ENCODE data around the gene LOC101059915.
"Not testable (repeated sequence)": the region's sequence is repeated elsewhere in the genome, so short reads cannot be mapped to it uniquely, and the experiment has no call there.

Gene LOC101059915

DNA sequence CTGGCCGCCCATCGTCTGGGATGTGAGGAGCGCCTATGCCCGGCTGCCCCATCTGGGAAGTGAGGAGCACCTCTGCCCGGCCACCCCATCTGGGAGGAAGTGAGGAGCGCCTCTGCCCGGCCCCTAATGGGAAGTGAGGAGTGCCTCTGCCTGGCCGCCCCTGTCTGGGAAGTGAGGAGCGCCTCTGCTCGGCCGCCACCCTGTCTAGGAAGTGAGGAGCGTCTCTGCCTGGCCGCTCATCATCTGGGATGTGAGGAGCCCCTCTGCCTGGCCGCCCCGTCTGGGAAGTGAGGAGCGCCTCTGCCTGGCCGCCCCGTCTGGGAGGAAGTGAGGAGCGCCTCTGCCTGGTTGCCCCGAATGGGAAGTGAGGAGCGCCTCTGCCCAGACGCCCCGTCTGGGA lies 8.3 kb downstream of the LOC101059915 start:
- DNase-seq (ENCODE audit: low read depth), result not testable (repeated sequence)

DNA sequence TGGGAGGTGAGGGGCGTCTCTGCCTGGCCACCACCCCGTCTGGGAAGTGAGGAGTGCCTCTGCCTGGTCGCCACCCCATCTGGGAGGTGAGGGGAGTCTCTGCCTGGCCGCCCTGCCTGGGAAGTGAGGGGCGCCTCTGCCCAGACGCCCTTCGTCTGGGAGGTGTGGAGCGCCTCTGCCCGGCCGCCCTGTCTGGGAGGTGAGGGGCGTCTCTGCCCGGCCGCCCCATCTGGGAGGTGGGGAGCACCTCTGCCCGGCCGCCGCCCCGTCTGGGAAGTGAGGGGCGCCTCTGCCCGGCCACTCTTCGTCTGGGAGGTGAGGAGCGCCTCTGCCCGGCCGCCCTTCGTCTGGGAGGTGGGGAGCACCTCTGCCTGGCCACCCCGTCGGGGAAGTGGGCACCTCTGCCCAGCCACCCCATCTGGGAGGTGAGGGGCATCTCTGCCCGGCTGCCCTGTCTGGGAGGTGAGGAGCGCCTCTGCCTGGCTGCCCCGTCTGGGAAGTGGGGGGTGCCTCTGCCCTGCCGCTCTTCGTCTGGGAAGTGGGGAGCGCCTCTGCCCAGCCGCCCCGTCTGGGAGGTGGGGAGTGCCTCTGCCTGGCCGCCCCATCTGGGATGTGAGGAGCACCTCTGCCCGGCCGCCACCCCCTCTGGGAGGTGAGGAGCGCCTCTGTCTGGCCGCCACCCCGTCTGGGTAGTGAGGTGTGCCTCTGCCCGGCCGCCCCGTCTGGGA lies 8.9 kb downstream of the LOC101059915 start:
- not testable (repeated sequence) for DNase-seq (ENCODE audit: low read depth)

DNA sequence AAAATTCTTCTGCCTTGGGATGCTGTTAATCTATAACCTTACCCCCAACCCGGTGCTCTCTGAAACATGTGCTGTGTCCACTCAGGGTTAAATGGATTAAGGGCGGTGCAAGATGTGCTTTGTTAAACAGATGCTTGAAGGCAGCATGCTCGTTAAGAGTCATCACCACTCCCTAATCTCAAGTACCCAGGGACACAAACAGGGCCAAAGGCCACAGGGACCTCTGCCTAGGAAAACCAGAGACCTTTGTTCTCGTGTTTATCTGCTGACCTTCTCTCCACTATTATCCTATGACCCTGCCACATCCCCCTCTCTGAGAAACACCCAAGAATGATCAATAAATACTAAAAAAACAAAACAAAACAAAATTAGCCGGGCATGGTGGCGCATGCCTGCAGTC lies 9.8 kb downstream of the LOC101059915 start:
- DNase-seq (ENCODE audit: low read depth), result not testable (repeated sequence)

DNA sequence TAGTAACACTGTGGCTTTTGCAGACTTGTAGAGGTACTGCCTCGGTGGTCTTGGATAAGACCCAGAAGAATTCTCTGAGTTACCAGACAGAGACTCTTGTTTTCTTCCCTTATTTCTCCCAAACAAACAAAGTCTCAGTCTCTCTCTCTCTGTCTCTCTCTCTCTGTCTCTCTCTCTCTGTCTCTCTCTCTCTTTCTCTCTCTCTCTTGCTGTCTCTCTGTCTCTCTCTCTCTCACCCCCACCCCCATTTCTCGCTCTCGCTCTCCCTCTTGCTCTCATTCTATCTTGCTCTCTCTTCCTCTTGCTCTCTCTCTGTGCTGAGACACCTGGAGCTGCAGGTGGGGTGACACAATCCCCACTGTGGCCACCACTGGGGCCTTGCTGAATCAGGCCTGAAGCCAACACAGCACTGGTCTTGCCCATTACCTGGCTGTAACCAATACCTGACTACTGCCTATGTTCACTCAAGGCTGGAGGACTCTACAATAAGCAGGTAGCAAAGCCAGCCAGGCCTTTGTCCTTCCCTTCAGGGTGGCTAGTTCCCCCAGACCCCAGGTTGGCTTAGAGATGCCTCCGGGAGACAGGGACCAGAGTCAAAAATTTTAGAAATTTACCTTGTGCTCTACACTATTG lies 12.3 kb downstream of the LOC101059915 start:
- no peak for DNase-seq (ENCODE audit: low read depth)

DNA sequence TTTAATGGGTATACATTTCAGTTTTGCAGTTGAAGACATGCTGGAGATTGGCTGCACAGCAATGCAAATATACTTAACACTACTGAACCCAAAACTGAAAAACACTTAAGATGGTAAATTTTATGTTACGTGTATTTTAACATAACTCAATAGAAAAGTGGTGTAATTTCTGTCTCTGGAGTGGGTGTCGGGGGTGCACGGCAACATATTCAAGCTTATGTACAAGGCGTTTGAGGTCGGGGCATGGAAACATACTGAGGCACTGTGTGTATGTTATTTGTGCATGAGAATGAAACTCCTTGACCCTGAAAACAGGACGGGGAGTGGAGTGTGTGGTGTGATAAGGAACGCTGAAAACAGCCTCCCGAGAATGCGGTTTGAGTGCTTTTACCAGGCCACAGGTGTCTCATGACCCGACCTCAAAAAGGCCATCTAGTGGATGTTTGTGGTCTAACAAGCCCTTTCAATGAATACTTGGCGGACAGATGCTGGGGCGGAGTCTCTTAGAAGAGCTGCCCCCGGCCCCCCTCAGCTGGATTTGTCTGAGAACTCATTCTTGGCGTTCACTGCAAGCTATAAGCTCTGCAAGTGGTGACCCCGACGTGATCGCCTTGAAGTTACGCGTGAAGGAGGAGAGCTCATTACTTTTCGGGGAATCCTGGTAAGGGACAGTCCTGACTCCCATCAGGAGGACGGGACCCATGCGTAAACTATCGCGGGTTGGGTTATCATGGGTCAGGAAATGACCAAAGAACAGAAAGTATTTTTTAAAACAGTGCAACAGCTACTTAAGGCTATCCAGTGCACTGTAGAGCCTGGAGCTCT lies 29.5 kb downstream of the LOC101059915 start:
- not testable (repeated sequence) for DNase-seq (ENCODE audit: low read depth)

DNA sequence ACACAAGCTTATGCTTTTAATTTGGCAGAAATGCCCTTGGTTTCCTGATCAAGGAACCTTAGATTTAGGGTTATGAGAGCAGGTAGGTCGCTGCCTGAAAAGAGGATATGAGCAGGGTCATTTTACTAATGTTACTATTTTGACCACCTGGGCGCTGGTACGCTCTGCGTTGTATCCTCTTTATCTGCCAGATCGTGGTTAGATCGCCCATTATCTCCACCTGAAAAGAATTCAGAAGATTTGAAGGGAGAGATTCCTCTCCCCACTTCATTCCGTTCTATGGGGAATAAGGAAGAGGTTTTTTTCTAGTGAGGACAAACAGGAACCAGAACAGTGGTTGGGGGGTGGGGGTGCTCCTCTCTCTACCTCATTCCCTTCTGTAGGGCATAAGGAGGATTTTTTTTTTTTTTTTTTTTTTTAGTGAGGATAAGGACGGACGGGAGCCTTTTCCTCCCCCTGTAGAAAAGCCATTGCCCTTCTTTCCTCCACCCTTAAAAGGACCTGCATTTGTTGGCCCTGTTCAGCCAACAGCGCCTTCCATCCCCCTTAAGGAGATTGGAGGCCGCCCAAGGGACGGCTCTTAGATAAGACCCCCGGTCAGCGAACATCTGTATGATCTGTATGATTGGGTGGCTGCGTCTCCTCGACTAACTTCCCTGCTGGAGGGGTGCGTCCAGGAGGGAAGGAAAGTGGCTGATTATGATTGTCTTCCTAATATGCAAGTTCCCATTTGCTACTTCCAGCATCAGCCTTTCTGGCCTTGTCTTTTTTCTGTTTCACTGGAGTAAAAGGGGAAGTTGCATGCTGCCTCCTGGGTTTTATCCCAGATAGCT lies 30.3 kb downstream of the LOC101059915 start:
- not testable (repeated sequence) for DNase-seq (ENCODE audit: low read depth)

DNA sequence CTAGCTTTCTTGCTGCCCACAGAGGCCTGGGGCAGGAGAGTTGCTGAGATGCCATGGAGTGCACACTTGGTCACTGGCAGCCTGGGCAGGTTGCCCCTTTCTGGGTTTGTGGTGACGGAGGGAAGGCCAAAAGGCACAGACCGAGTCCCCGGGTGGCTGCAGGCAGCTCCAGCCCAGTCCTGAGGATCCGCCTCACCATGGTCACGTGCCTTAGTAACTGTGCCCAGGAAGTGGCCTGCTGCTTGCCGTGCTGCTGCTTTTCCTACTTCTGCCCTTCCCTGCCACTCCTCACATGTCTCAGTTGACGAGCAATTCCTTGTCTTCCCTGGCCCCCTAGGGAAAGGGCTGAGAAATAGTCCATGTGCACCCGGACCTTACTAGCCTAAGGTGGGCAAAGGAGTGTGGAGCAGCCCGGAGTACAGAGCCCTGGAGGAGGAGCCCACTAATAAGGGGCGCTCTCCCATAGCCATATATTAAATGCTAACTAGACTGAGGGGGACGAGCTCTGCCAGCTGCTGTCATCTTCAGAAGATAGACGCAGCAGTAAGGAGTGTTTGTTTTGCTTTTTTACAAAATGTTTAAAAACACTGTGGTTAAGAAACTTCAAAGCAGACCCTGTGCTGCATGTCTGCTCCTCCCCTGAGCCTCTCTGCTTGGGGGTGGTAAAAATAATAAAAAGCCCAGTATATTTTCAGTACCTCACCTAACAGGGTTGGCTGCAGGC lies 31.1 kb downstream of the LOC101059915 start:
- not testable (repeated sequence) for DNase-seq (ENCODE audit: low read depth)

DNA sequence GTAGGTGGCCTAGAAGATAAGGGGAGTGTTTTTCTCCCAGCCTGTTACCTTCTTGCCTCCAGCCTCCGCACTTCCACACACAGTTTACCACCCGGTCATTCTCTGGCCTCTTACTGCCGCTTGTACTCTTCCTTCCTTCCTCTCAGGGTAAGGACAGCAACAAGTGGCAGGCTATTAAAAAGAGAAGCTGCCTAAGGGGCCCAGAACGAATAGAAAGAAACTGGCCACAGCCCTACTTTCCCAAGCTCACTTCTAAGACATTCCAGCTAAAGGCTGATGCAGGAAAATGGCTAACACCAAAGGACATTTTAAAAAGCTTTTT lies 31.6 kb downstream of the LOC101059915 start:
- DNase-seq (ENCODE audit: low read depth), result not testable (repeated sequence)

DNA sequence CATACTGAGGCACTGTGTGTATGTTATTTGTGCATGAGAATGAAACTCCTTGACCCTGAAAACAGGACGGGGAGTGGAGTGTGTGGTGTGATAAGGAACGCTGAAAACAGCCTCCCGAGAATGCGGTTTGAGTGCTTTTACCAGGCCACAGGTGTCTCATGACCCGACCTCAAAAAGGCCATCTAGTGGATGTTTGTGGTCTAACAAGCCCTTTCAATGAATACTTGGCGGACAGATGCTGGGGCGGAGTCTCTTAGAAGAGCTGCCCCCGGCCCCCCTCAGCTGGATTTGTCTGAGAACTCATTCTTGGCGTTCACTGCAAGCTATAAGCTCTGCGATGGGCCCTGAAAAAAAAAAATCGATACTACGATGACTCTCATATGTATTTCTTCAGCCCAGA lies 35.5 kb downstream of the LOC101059915 start:
- DNase-seq (ENCODE audit: low read depth), result not testable (repeated sequence)

DNA sequence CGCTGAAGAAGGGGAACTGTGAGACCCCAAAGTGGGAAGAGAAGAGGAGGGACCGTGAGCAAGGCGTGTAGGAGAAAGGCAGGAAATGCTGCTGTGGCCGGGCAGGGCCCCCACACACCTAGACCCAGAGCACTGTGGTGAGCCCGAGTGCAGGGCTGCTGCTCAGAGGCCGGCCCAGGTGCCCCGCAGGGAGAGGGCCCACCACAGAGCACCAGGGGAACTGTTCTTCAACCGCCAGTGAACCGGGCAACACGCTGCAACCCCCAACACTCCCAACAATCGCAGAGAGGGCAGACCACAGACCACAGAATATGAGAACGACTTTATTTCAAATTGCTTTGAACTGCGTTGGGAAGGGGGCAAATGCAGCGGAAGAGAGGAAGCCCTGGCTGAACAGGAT lies 46.7 kb downstream of the LOC101059915 start:
- not testable (repeated sequence) for DNase-seq (ENCODE audit: low read depth)

DNA sequence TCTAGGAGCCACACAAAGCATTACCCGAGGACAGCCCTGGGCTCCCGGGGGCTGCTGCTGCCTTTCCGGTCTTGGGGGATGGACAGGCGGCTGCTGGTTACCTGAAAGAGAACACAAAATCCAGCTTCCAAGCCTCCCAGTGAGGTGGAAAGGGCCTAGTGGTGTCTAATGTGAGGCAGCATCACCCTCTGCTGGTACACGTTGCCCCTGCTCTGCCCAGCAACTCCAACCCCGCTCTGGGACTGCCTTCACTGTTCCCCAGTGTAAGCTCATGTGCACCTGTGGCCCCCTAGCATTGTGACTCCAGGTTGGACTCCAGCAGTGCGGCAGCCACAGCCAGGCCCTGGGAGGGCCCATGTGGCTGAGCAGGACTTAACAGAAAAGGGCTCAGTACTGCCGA lies 48.2 kb downstream of the LOC101059915 start:
- DNase-seq (ENCODE audit: low read depth), result not testable (repeated sequence)

DNA sequence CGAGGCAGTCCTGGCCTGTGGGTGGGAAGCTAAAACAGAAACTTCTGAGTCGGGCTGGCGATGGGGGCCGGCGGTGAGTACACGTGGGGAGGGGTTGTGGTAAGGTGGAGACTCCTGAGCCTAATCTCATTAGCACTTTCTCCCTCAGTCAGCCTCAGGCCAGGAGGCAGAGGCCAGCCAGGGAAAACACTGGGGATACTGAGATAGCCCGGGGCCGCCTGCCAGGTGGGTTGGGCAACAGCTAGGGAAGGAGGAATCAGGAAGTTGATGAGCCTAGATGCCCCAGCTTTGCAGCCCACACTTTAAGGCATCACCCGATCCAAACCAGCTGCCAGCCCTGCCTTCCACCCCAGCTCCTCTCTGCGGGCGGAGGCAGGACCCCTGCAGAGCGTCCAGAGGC lies 49.0 kb downstream of the LOC101059915 start:
- DNase-seq (ENCODE audit: low read depth), result not testable (repeated sequence)

DNA sequence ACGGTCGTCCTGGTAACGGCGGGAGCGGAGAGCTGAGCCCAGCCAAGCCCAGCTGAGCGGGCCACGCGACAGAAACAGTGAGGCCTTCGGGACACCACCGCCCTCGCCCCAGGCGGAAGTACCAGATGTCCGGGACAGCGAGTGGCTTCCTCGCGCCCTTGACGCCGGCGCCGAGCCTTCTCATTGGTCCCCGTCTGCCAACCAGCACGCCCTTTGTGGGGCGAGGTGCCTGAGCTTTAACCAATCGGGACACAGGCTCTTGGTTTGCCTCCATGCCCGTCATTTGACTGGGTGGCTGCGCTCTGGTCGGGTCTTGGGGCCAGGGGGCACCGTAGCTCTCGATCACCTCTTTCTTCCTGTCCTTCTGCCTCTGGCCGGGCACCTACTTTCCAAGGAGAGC lies 50.8 kb downstream of the LOC101059915 start, which contains the start of gene CXorf49:
Gene CXorf49, minus strand, starts transcription at position 101 of the 400 bp plus-strand sequence. CDS start 134 bp downstream, outside the sequence.
- DNase-seq (ENCODE audit: low read depth), result not testable (repeated sequence)

DNA sequence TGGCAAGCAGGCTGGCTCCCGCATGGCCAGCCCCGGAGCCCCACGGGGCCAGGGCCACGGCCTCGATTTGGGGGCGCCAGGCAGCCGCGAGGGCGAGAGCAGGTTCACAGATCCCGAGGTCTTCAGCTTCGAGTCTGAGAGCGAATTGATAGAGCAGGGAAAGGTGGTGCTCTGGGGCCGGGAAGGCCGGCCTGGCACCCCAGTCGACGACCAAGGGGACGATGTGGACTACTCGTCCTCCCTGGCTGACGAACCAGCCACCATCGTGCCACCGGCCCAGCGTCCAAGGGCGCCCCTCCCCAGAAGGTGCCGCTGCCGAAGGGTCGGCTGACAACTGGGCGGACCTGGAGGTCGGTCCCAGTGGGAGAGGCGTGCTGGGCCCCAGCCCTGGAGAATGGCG lies 51.8 kb downstream of the LOC101059915 start:
- not testable (repeated sequence) for DNase-seq (ENCODE audit: low read depth)

DNA sequence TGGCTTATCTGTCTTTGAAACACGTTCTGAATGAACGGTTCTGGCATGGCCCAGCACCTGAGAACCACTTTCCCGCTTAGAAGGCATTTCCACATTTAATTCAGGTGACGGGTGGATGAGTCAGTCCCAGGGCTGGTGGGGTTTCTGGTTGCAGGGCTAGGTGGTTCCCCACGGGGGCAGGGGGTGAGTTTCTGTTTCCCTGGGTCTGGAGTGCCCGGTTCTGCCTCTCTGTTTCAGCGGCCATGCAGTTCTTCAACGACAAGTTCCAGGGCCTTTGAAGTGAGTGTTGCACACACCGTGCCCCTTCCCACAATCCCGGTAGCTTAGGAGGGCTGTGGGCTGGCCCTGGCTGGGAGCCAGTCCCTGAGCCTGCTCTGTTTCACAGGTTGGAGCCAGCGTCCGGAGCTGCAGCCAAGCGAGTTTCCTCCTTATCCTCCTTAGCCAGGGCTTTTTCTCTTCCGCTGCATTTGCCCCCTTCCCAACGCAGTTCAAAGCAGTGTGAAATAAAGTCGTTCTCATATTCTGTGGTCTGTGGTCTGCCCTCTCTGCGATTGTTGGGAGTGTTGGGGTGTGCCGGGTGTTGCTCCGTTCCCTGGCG lies 53.0 kb downstream of the LOC101059915 start:
- DNase-seq (ENCODE audit: low read depth), result not testable (repeated sequence)

All from T follicular helper cell (primary cell).